ENCODE results near the gene ARMC2.
"Not testable (repeated sequence)": the region's sequence is repeated elsewhere in the genome, so short reads cannot be mapped to it uniquely, and the experiment has no call there.

Gene ARMC2

DNA sequence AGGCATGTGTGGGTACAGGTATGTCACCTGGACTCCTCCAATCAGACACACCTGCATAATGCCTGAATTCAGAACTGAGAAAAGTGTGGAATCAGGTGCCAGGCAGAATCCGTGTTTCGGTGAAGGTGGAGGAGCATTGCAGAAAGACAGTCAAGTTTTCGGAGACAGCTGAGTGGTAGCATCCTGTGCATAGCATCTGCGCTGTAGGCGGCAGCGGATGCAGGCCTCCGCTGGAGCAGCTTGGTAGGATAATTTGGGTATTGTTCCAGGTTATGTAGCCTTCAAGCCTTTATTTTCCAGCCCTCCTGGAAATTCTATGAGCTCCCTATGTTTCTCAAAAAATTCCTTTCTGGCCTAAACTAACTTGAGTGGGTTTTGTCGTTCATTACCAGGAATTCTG lies 15.5 kb upstream of the ARMC2 start:
- DNase-seq = no peak

DNA sequence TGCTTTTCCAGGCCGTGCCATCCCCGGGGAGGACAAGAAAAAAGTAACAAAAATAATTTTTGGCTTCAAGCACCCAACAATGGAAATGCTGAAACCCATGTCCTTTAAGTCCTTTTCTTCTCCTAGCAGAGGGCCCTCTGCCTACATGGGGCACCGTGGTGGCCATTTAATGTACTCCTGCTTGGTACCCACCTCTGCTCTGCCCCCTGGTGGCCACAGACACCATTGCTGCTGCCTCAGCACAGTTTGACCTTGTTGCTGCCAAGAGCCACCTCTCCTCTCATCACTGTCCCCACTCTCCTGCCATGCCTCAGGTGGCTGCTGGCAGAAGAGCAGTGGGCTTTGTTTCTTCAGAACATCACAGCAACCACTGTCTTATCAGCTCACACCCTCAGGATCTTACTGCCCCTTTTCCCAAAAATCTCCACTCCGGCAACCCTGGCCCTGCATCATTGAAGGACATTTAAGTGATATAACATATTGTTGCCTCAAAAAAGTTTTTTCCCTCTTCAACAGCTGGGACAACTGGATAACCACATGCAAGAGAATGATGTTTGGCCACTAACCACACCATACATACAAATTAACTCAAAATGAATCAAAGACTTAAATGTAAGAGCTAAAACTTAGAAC lies 12.9 kb upstream of the ARMC2 start:
- DNase-seq = peak; percentile 84 to 87

DNA sequence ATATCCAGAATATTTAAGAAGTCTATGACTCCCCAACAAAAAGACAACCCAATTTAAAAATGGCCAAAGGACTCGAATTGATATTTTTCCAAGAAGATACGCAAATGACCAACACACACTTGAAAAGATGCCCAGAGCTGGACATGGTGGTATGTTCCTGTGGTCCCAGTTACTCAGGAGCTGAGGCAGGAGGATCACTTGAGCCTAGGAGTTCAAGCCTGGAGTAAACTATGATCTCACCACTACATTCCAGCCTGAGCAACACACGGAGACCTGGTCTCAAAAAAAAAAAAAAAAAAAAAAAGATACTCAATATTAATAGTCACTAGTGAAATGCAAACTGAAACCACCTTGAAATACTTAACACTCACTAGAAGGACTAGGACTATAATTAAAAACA lies 12.2 kb upstream of the ARMC2 start:
- no peak for DNase-seq

GRCh38 chr6:108837236-108837971 lies 10.8 kb upstream of the ARMC2 start:
- peak; percentile 59 to 71 for DNase-seq

- no peak for DNase-seq
Measured at GRCh38 chr6:108838101-108838717, 10.0 kb upstream of the ARMC2 start.

GRCh38 chr6:108839083-108839642 lies 9.1 kb upstream of the ARMC2 start:
- no peak for DNase-seq

- no peak for DNase-seq
Measured at GRCh38 chr6:108840919-108841318, 7.3 kb upstream of the ARMC2 start.

GRCh38 chr6:108841377-108841855 lies 6.8 kb upstream of the ARMC2 start:
- DNase-seq = peak; percentile 87 to 94

DNA sequence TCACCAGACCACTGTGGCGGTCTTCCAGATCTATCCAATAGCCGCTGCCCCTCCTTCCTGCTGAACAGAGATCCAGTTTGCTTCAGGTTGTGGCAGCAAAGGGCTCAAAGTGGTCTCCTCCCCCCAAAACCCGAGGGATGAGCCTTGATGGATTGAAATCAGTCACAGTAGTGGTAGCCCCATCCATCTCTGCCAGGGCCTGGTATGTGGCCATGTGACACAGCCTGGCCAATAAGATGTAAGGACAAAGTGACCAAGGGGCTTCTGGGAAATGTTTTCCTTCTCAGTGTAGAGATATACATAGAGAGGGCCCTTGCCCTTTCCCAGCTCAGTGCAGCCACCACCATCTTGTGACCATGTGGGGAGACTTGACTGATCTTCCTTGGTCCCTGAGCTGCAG lies 4.1 kb upstream of the ARMC2 start:
- DNase-seq = no peak

DNA sequence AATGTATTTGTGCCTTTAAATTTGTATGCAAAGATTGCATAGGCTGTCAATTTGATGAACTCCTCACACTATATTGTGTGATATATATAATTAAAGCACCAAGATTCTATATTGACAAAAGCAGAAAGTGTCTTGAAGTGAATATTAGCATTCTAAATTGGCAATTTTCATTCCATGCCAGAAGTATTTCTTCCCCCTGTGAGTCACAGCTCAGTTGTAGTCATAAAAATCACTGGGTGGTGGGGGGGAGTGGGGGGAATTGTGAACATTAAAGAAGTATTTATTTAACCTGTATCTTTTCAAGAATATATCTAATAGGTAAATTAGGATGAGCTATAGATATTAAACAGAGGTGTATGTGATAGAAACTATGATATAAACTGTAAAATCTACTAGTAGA lies 3.1 kb upstream of the ARMC2 start:
- no peak for DNase-seq

DNA sequence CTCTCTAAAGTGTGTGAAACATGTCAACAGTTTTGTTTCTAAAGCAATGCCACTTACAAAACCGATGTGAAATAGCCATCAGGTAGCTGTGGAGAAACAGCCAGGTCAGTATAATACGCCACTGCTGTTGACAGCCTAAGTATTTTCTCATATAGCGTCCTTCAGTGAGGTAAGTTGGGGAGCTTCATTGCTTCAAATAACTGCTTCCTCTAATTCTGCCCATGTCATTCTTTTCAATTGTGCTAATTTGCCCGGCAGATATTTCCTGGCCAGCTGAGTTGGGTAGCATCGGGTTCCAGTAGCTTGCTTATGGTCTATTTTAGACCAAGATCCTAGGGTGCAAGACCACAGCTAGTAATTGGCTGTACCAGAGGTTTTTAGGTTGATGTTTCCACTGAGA lies 2.1 kb upstream of the ARMC2 start:
- DNase-seq = peak; percentile 24 to 32

DNA sequence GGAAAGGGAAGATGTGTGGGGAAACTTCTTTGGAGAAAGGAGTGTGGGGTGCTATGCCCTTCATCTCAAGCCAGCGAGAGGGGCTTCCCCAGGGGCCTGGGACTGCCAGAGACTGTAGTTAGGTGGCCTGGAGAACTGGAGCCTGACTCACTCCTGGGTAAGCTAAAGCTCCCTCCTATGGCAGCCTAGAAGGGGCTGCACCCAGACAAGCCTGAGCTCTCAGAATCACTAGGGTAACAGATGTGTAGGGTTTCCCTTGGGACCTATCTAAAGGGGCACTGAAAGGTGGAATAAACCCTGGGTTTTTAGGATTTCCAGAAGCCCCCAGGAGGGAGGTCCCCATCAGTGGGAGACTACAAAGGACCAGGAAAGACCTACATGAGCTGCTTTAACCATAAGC lies 1.6 kb upstream of the ARMC2 start:
- DNase-seq = no peak

DNA sequence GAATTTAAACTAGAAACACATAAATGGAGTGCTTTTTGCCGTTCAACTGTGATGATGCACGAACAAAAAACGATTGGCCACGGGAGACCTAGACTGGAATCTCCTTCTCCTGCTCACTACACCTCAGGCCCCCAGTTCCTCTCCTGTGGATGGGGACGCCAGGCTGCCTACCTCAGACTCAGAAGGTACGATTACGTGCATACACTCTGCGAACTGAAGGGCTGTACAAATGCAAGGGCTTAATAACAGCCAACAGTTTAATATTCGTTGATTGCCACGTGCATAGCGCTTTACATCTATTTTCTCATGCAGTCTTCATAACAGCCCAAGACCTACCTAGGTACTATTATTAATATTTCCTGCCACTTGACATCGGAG lies 495 bp upstream of the ARMC2 start:
- DNase-seq = no peak

- DNase-seq = peak; percentile 68 to 69
Measured at GRCh38 chr6:108850669-108851465, 2.6 kb downstream of the ARMC2 start.

- DNase-seq = peak in 1 of 2 donors; percentile 16
Measured at GRCh38 chr6:108851756-108852155, 3.5 kb downstream of the ARMC2 start.

DNA sequence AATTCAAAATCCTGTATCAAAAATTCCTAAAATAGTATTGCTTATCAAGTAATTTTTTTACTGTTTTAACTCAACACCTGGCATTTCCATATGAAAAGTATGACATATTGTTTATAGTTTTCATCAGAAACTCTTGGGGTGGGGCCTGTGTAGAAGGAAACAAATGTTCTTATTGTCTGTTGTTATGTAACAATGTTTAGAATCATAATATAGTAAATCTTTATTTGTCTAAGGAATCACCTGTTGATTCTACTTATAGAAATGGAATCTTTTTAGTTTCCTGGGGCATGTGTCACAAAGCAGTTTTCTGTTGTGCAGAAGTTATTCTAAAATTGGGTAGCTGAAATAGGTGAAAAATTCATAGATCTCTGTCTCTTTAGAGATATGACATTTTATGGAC lies 4.9 kb downstream of the ARMC2 start:
- no peak for DNase-seq

- peak; percentile 85 to 87 for DNase-seq
Measured at GRCh38 chr6:108862479-108863191, 14.4 kb downstream of the ARMC2 start.

DNA sequence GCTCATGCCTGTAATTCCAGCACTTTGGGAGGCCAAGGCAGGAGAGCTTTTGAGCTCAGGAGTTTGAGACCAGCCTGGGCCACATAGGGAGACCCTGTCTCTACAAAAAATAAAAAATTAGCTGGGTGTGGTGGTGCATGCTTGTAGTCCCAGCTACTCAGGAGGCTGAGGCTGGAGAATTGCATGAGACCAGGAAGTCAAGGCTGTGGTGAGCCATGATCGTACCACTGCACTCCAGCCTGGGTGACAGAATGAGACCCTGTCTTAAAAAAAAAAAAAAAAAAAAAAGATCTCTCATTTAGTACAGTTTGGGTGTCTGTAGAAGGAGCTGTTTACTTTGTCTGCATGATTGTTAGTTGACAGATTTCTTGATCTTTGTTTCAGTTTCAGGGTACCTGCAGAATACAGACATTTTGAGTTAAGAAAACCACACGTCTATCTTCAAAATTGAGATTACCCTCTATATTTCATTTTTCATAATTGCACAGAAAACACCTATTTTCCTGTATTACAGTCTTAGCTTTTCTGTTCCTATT lies 17.6 kb downstream of the ARMC2 start:
- DNase-seq = not testable (repeated sequence)

DNA sequence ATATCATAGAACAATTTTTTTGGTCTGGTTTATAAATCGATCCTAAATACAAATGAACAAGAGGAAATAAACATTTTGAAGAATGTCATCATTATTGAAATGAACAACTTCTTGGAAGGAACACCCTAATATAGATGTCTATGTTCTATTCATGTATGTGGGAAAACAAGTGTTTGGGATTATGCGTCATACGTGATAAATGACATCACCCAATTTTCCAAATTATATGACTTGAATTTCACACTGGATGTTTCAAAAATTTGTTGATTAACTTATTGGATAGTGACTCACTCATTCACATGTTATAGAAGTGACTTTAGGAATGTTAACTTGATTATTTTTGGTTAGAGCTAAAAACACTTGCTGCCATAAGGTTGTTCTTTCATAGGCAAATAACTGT lies 18.6 kb downstream of the ARMC2 start:
- DNase-seq = no peak

DNA sequence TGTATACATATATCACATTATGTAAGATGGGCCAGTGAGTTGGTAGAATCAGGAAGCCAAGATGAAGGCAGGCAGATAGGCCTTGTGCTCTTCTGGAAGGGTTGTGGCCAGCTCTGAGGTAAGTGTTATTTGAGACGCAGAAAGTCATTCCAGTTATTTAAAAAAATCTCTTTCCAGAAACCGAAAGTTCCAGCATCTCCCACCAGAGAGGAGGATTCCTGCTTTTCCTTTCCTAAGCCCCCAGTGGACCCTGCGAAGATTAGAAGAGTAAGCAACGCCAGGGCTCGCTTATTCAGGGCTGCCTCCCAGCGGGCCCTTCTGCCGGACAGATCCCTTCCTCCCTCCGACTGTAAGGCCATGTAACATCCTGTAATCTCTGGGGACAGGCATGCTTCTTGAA lies 20.4 kb downstream of the ARMC2 start:
- DNase-seq = no peak

GRCh38 chr6:108869876-108870275 lies 21.7 kb downstream of the ARMC2 start:
- no peak for DNase-seq

GRCh38 chr6:108870357-108870756 lies 22.1 kb downstream of the ARMC2 start:
- DNase-seq = no peak

All from inflammatory macrophage (primary cell).